Cardiac fibroblast (primary cell): ENCODE data around the gene SIAH3.

Experiments
- DNase-seq, 2 donors: peaks; one replicate each; pipeline versions ENCODE4 v3.0.0 to v3.0.0-alpha.2; 2010; ENCODE audit warnings: low read depth in 2 of 2
- H3K4me3 ChIP-seq, 2 donors: replicated peaks in 1 of 2; 1 replicate in 1 of 2; 2 replicates in 1 of 2; pipeline ENCODE4 v1.5.1; 2011; ENCODE audit warnings: low read depth in 2 of 2, low read length in 2 of 2, mild to moderate bottlenecking in 2 of 2, moderate library complexity in 1 of 2
- CTCF ChIP-seq: IDR thresholded peaks from one replicate; pipeline ENCODE4 v1.5.1; 2011; ENCODE audit warnings: low read depth, mild to moderate bottlenecking, low read length, inconsistent platforms

Gene SIAH3

GRCh38 chr13:45788011-45788410 is 63.5 kb downstream of the SIAH3 start:
- H3K4me3 ChIP-seq: no peak overlapping the region
- no peak for TF ChIP-seq CTCF
- no peak for DNase-seq

- no peak for DNase-seq
- no peak overlapping the region for H3K4me3 ChIP-seq
- no peak for TF ChIP-seq CTCF
Measured at GRCh38 chr13:45787346-45787745, 64.2 kb downstream of the SIAH3 start.

- H3K4me3 ChIP-seq: no peak overlapping the region
- no peak for TF ChIP-seq CTCF
- no peak for DNase-seq
Measured at GRCh38 chr13:45786293-45786920, 65.1 kb downstream of the SIAH3 start.

GRCh38 chr13:45784755-45785675 is 66.5 kb downstream of the SIAH3 start:
- TF ChIP-seq CTCF: no peak
- no peak overlapping the region for H3K4me3 ChIP-seq
- DNase-seq: no peak

- no peak for DNase-seq
- no peak overlapping the region for H3K4me3 ChIP-seq
- TF ChIP-seq CTCF: no peak
Measured at GRCh38 chr13:45783346-45784043, 68.1 kb downstream of the SIAH3 start.

- H3K4me3 ChIP-seq: no peak overlapping the region
- no peak for TF ChIP-seq CTCF
- DNase-seq: no peak
Measured at GRCh38 chr13:45782327-45783045, 69.1 kb downstream of the SIAH3 start.
